ENCODE measurements around the gene CXCR4. TPM values are rescaled to one million over a fixed set of nuclear protein-coding genes. Genes with fewer than 3 reads are reported as not detected.
"Not testable (repeated sequence)": the region's sequence is repeated elsewhere in the genome, so short reads cannot be mapped to it uniquely, and the experiment has no call there.

The CXCR4 gene
- total RNA-seq, 2 experiments from 2014 or later: 202 to 212 TPM

- Mint-ChIP-seq H3K27ac (no peak overlapping the region), H3K4me1 (peaks cover 10% of the 10 kb centered on the region), H3K9me3 (no peaks in the 10 kb centered on the region), H3K4me3 (no peak overlapping the region), H3K36me3 (ENCODE audit: low read depth) (peaks cover 13% of the 10 kb centered on the region), H3K27me3 (no peaks in the 10 kb centered on the region)
- ChIA-PET CTCF (interaction anchor here (0.5 to 2.0 kb wide), 4 partner anchors 130 to 276 kb away, joined by 3 to 6 read pairs (median 4); no protein-coding TSS in a partner anchor), POLR2A (interaction anchor here (0.9 to 1.3 kb wide), 5 partner anchors 8 to 120 kb away, joined by 3 to 6 read pairs (median 4); no protein-coding TSS in a partner anchor)
- DNase-seq: no peak
Observed at GRCh38 chr2:136108463-136108862, 9.5 kb downstream of the CXCR4 start.

- POLR2A ChIA-PET: interaction anchor here (1.0 to 1.3 kb wide), 4 partner anchors 9 to 119 kb away, joined by 3 to 6 read pairs (median 4); no protein-coding TSS in a partner anchor
- CTCF ChIA-PET: interaction anchor here (1.3 to 2.0 kb wide), 2 partner anchors 193 to 277 kb away, joined by 4 to 6 read pairs; no protein-coding TSS in a partner anchor
- H3K36me3 Mint-ChIP-seq (ENCODE audit: low read depth): peaks cover 2% of the 10 kb centered on the region
- H3K27me3 Mint-ChIP-seq: no peaks in the 10 kb centered on the region
- peaks cover 3% of the 10 kb centered on the region for H3K4me1 Mint-ChIP-seq
- DNase-seq: no peak
- H3K9me3 Mint-ChIP-seq: no peaks in the 10 kb centered on the region
- no peak overlapping the region for H3K4me3 Mint-ChIP-seq
- no peak overlapping the region for H3K27ac Mint-ChIP-seq
Observed at GRCh38 chr2:136107051-136108033, 10.6 kb downstream of the CXCR4 start.

- no peak overlapping the region for H3K4me3 Mint-ChIP-seq
- no peaks in the 10 kb centered on the region for H3K9me3 Mint-ChIP-seq
- no peaks in the 10 kb centered on the region for H3K27me3 Mint-ChIP-seq
- ChIA-PET POLR2A (no interaction called here), CTCF (no interaction called here)
- DNase-seq: no peak
- H3K36me3 Mint-ChIP-seq (ENCODE audit: low read depth): no peaks in the 10 kb centered on the region
- no peak overlapping the region for H3K27ac Mint-ChIP-seq
- peaks cover 2% of the 10 kb centered on the region for H3K4me1 Mint-ChIP-seq
Observed at GRCh38 chr2:136106505-136106904, 11.4 kb downstream of the CXCR4 start.

- peaks cover 5% of the 10 kb centered on the region for H3K36me3 Mint-ChIP-seq (ENCODE audit: low read depth)
- ChIA-PET POLR2A (no interaction called here), CTCF (no interaction called here)
- DNase-seq: no peak
- no peak overlapping the region for H3K27ac Mint-ChIP-seq
- no peaks in the 10 kb centered on the region for H3K27me3 Mint-ChIP-seq
- no peak overlapping the region for H3K4me3 Mint-ChIP-seq
- peaks cover 3% of the 10 kb centered on the region for H3K9me3 Mint-ChIP-seq
- peaks cover 14% of the 10 kb centered on the region for H3K4me1 Mint-ChIP-seq
Observed at GRCh38 chr2:136104977-136105376, 13.0 kb downstream of the CXCR4 start.

GRCh38 chr2:136101042-136101441 lies 16.9 kb downstream of the CXCR4 start:
- no peak overlapping the region for H3K4me3 Mint-ChIP-seq
- no peak for DNase-seq
- peaks cover 5% of the 10 kb centered on the region for H3K36me3 Mint-ChIP-seq (ENCODE audit: low read depth)
- no peak overlapping the region for H3K27ac Mint-ChIP-seq
- CTCF ChIA-PET: no interaction called here
- H3K4me1 Mint-ChIP-seq: peaks cover 14% of the 10 kb centered on the region
- POLR2A ChIA-PET: no interaction called here
- peaks cover 3% of the 10 kb centered on the region for H3K9me3 Mint-ChIP-seq
- no peaks in the 10 kb centered on the region for H3K27me3 Mint-ChIP-seq

GRCh38 chr2:136098441-136098840 lies 19.5 kb downstream of the CXCR4 start:
- DNase-seq: no peak
- no peaks in the 10 kb centered on the region for H3K27me3 Mint-ChIP-seq
- ChIA-PET CTCF (no interaction called here), POLR2A (no interaction called here)
- peaks cover 5% of the 10 kb centered on the region for H3K36me3 Mint-ChIP-seq (ENCODE audit: low read depth)
- no peak overlapping the region for H3K4me3 Mint-ChIP-seq
- H3K9me3 Mint-ChIP-seq: peaks cover 3% of the 10 kb centered on the region
- peaks cover 14% of the 10 kb centered on the region for H3K4me1 Mint-ChIP-seq
- no peak overlapping the region for H3K27ac Mint-ChIP-seq

- CTCF ChIA-PET: no interaction called here
- H3K27me3 Mint-ChIP-seq: no peaks in the 10 kb centered on the region
- peaks cover 4% of the 10 kb centered on the region for H3K9me3 Mint-ChIP-seq
- peaks cover 19% of the 10 kb centered on the region for H3K4me1 Mint-ChIP-seq
- DNase-seq: no peak
- H3K36me3 Mint-ChIP-seq (ENCODE audit: low read depth): no peaks in the 10 kb centered on the region
- H3K4me3 Mint-ChIP-seq: no peak overlapping the region
- POLR2A ChIA-PET: interaction anchor here (0.6 kb wide), 1 partner anchor 1058 kb away, joined by 3 read pairs; no protein-coding TSS in a partner anchor
- no peak overlapping the region for H3K27ac Mint-ChIP-seq
Observed at GRCh38 chr2:136093583-136093982, 24.4 kb downstream of the CXCR4 start.

GRCh38 chr2:136091899-136092298 lies 26.1 kb downstream of the CXCR4 start:
- no peak overlapping the region for H3K4me3 Mint-ChIP-seq
- peaks cover 19% of the 10 kb centered on the region for H3K4me1 Mint-ChIP-seq
- H3K27me3 Mint-ChIP-seq: no peaks in the 10 kb centered on the region
- H3K9me3 Mint-ChIP-seq: peaks cover 4% of the 10 kb centered on the region
- no peaks in the 10 kb centered on the region for H3K36me3 Mint-ChIP-seq (ENCODE audit: low read depth)
- H3K27ac Mint-ChIP-seq: no peak overlapping the region
- DNase-seq: no peak
- ChIA-PET POLR2A (interaction anchor here (0.9 kb wide), 1 partner anchor 40 kb away, joined by 3 read pairs; no protein-coding TSS in a partner anchor), CTCF (no interaction called here)

- H3K27me3 Mint-ChIP-seq; POLR2A ChIA-PET; CTCF ChIA-PET; H3K36me3 Mint-ChIP-seq (ENCODE audit: low read depth); H3K27ac Mint-ChIP-seq; H3K9me3 Mint-ChIP-seq; H3K4me3 Mint-ChIP-seq; DNase-seq: not testable (repeated sequence)
- peaks cover 17% of the 10 kb centered on the region for H3K4me1 Mint-ChIP-seq
Observed at GRCh38 chr2:136087901-136088460, 30.0 kb downstream of the CXCR4 start.

- no peaks in the 10 kb centered on the region for H3K27me3 Mint-ChIP-seq
- no peak overlapping the region for H3K27ac Mint-ChIP-seq
- H3K36me3 Mint-ChIP-seq (ENCODE audit: low read depth): no peaks in the 10 kb centered on the region
- peaks cover 4% of the 10 kb centered on the region for H3K9me3 Mint-ChIP-seq
- peaks cover 3% of the 10 kb centered on the region for H3K4me1 Mint-ChIP-seq
- CTCF ChIA-PET: no interaction called here
- POLR2A ChIA-PET: interaction anchor here (1.4 kb wide), 1 partner anchor 10 kb away, joined by 3 read pairs; no protein-coding TSS in a partner anchor
- DNase-seq: no peak
- H3K4me3 Mint-ChIP-seq: no peak overlapping the region
Observed at GRCh38 chr2:136086253-136087016, 31.5 kb downstream of the CXCR4 start.

GRCh38 chr2:136085453-136086209 lies 32.3 kb downstream of the CXCR4 start:
- no peaks in the 10 kb centered on the region for H3K27me3 Mint-ChIP-seq
- CTCF ChIA-PET: no interaction called here
- H3K9me3 Mint-ChIP-seq: peaks cover 4% of the 10 kb centered on the region
- POLR2A ChIA-PET: interaction anchor here (1.4 kb wide), 1 partner anchor 11 kb away, joined by 3 read pairs; no protein-coding TSS in a partner anchor
- no peak for DNase-seq
- H3K4me3 Mint-ChIP-seq: no peak overlapping the region
- H3K27ac Mint-ChIP-seq: no peak overlapping the region
- no peaks in the 10 kb centered on the region for H3K36me3 Mint-ChIP-seq (ENCODE audit: low read depth)
- H3K4me1 Mint-ChIP-seq: no peaks in the 10 kb centered on the region

- Mint-ChIP-seq H3K27ac (no peak overlapping the region), H3K9me3 (peaks cover 9% of the 10 kb centered on the region), H3K36me3 (ENCODE audit: low read depth) (peaks cover 11% of the 10 kb centered on the region), H3K4me1 (peaks cover 9% of the 10 kb centered on the region), H3K4me3 (no peak overlapping the region), H3K27me3 (no peaks in the 10 kb centered on the region)
- ChIA-PET CTCF (interaction anchor here (0.6 to 1.4 kb wide), 2 partner anchors 9 to 74 kb away, joined by 3 read pairs; no protein-coding TSS in a partner anchor), POLR2A (no interaction called here)
- no peak for DNase-seq
Observed at GRCh38 chr2:136081582-136082210, 36.3 kb downstream of the CXCR4 start.

Data from activated CD4-positive, alpha-beta memory T cell treated with anti-CD3 and anti-CD28 coated beads, Interleukin-2, amount 10 ng/mL, durations not matched to agents 7 days and 5 days (primary cell).